Measurements from ENCODE around the gene CDCA5. TPM values are rescaled to one million over a fixed set of nuclear protein-coding genes. Genes with fewer than 3 reads are reported as not detected.
A peak's percentile ranks its signal among the peaks of the same experiment; 100 is the strongest.

CDCA5 gene
- polyA plus RNA-seq, 1 experiment: 11.9 TPM

GRCh38 chr11:65042891-65043290 lies 40.9 kb downstream of the CDCA5 start:
- POLR2A ChIA-PET: no interaction called here
- DNase-seq (ENCODE audit: low read depth): no peak
- CTCF ChIA-PET: no interaction called here
- no peak for TF ChIP-seq CTCF (IDR thresholded peaks at IDR 0.05; ENCODE audit: insufficient read depth, low read depth, low read length)
- peaks cover 15% of the 10 kb centered on the region for H3K36me3 ChIP-seq (ENCODE audit: control insufficient read depth, insufficient read depth, low read length)
- no peak overlapping the region for H3K4me3 ChIP-seq (ENCODE audit: low read depth, low read length)
- no peaks in the 10 kb centered on the region for H3K27me3 ChIP-seq (ENCODE audit: control insufficient read depth, insufficient read depth, low read length)

- CTCF ChIA-PET: interaction anchor here (0.7 to 1.3 kb wide), 5 partner anchors 12 to 123 kb away, joined by 3 read pairs; partner anchors contain the start of gene ZNHIT2
- peak; percentile 81 for DNase-seq (ENCODE audit: low read depth)
- peaks cover 15% of the 10 kb centered on the region for H3K36me3 ChIP-seq (ENCODE audit: control insufficient read depth, insufficient read depth, low read length)
- POLR2A ChIA-PET: no interaction called here
- no peak for TF ChIP-seq CTCF (IDR thresholded peaks at IDR 0.05; ENCODE audit: insufficient read depth, low read depth, low read length)
- peak within 1 kb of the TSS; percentile 68 for H3K4me3 ChIP-seq (ENCODE audit: low read depth, low read length)
- H3K27me3 ChIP-seq (ENCODE audit: control insufficient read depth, insufficient read depth, low read length): no peaks in the 10 kb centered on the region
Measured at GRCh38 chr11:65040847-65041622, 42.8 kb downstream of the CDCA5 start, which contains the start of gene SAC3D1. SAC3D1 (plus strand) TSS chr11:65041210; CDS start chr11:65041293, 83 bp downstream.

- H3K27me3 ChIP-seq (ENCODE audit: control insufficient read depth, insufficient read depth, low read length): no peaks in the 10 kb centered on the region
- ChIA-PET CTCF (interaction anchor here (0.7 to 1.0 kb wide), 4 partner anchors 11 to 122 kb away, joined by 3 read pairs; no protein-coding TSS in a partner anchor), POLR2A (no interaction called here)
- peak overlapping the region; percentile 68 for H3K4me3 ChIP-seq (ENCODE audit: low read depth, low read length)
- no peak for DNase-seq (ENCODE audit: low read depth)
- no peak for TF ChIP-seq CTCF (IDR thresholded peaks at IDR 0.05; ENCODE audit: insufficient read depth, low read depth, low read length)
- peaks cover 20% of the 10 kb centered on the region for H3K36me3 ChIP-seq (ENCODE audit: control insufficient read depth, insufficient read depth, low read length)
Measured at GRCh38 chr11:65040520-65040846, 43.4 kb downstream of the CDCA5 start.

- peaks cover 22% of the 10 kb centered on the region for H3K36me3 ChIP-seq (ENCODE audit: control insufficient read depth, insufficient read depth, low read length)
- CTCF ChIA-PET: interaction anchor here (0.6 to 0.9 kb wide), 2 partner anchors 22 to 76 kb away, joined by 3 to 4 read pairs; no protein-coding TSS in a partner anchor
- TF ChIP-seq CTCF (IDR thresholded peaks at IDR 0.05; ENCODE audit: insufficient read depth, low read depth, low read length): no peak
- DNase-seq (ENCODE audit: low read depth): no peak
- H3K4me3 ChIP-seq (ENCODE audit: low read depth, low read length): no peak overlapping the region
- no peaks in the 10 kb centered on the region for H3K27me3 ChIP-seq (ENCODE audit: control insufficient read depth, insufficient read depth, low read length)
- POLR2A ChIA-PET: no interaction called here
Measured at GRCh38 chr11:65036931-65037330, 46.9 kb downstream of the CDCA5 start.

GRCh38 chr11:65035579-65035978 lies 48.3 kb downstream of the CDCA5 start:
- DNase-seq (ENCODE audit: low read depth): no peak
- Histone ChIP-seq H3K4me3 (ENCODE audit: low read depth, low read length) (no peak overlapping the region), H3K27me3 (ENCODE audit: control insufficient read depth, insufficient read depth, low read length) (no peaks in the 10 kb centered on the region), H3K36me3 (ENCODE audit: control insufficient read depth, insufficient read depth, low read length) (peaks cover 22% of the 10 kb centered on the region)
- ChIA-PET CTCF (no interaction called here), POLR2A (no interaction called here)
- TF ChIP-seq CTCF (IDR thresholded peaks at IDR 0.05; ENCODE audit: insufficient read depth, low read depth, low read length): no peak
